ENCODE data around the gene CACNA2D4.

DNA sequence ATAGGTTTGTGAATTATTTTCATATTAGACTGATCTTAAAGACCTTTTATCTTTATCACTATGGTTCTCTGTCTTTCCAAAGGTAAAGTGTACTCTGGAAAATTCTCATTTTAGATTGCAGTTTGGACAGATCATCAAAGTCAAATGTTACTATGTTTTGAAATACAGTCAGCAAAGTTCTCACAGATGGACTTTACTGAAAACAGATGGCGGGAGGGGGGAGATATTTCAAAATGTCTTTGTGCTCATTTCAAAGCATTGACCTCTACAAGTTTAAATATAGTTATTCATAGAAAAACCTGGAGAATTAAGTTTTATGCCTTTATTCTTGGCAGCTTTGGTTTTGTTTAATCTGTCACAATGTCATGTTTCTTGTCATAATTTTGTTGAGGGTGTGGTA is 149.8 kb downstream of the CACNA2D4 start:
- TF ChIP-seq, protein P1, sequence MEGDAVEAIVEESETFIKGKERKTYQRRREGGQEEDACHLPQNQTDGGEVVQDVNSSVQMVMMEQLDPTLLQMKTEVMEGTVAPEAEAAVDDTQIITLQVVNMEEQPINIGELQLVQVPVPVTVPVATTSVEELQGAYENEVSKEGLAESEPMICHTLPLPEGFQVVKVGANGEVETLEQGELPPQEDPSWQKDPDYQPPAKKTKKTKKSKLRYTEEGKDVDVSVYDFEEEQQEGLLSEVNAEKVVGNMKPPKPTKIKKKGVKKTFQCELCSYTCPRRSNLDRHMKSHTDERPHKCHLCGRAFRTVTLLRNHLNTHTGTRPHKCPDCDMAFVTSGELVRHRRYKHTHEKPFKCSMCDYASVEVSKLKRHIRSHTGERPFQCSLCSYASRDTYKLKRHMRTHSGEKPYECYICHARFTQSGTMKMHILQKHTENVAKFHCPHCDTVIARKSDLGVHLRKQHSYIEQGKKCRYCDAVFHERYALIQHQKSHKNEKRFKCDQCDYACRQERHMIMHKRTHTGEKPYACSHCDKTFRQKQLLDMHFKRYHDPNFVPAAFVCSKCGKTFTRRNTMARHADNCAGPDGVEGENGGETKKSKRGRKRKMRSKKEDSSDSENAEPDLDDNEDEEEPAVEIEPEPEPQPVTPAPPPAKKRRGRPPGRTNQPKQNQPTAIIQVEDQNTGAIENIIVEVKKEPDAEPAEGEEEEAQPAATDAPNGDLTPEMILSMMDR (IDR thresholded peaks at IDR 0.05), result no peak
- no peak for TF ChIP-seq POLR2A (IDR thresholded peaks at IDR 0.05)

Data from heart left ventricle (tissue), 13 donors.